H1 (cell line): ENCODE measurements around the gene DAB2IP. TPM values are rescaled to one million over a fixed set of nuclear protein-coding genes. Genes with fewer than 3 reads are reported as not detected.

ENCODE experiments used
- CTCF ChIA-PET: fragments of 300-600 bp; sonication (Branson Sonifier 250); formaldehyde crosslinking; loops from one replicate; lab custom pipeline; 2021; ENCODE audit not compliant: partially characterized antibody; lab: Charles Lee
- POLR2A ChIA-PET: fragments of 300-600 bp; sonication (Branson Sonifier 250); formaldehyde crosslinking; loops from one replicate; lab custom pipeline; 2021; ENCODE audit warnings: inconsistent platforms; ENCODE audit not compliant: partially characterized antibody; lab: Charles Lee
- DNase-seq, 2 experiments: peaks; one replicate each; pipeline versions ENCODE4 v3.0.0 to v3.0.0-alpha.2; 2010 to 2022; ENCODE audit warnings: low spot score in 2 of 2, low read depth in 1 of 2, mixed read lengths in 1 of 2
- FAIRE-seq: peaks from 2 replicates; lab custom pipeline; 2011; peaks lifted over from hg19 to GRCh38; lab: Jason Lieb, UNC
- H2AFZ ChIP-seq: 2 replicates; pipeline ENCODE4 v1.8.1; 2012; ENCODE audit warnings: low read length, inconsistent platforms
- H2AK5ac ChIP-seq: 2 replicates; pipeline ENCODE4 v1.6.1; 2013; ENCODE audit warnings: low read depth, low read length
- H2BK120ac ChIP-seq: replicated peaks from 2 replicates; pipeline ENCODE3; 2013; ENCODE audit warnings: low read depth, low read length, inconsistent platforms
- H2BK12ac ChIP-seq: 2 replicates; pipeline ENCODE4 v1.6.1; 2013; ENCODE audit warnings: low read depth, low read length
- H2BK15ac ChIP-seq: 2 replicates; pipeline ENCODE4 v1.6.1; 2013; ENCODE audit warnings: low read length
- H2BK20ac ChIP-seq: 2 replicates; pipeline ENCODE4 v1.6.1; 2013; ENCODE audit warnings: low read length
- H2BK5ac ChIP-seq: 2 replicates; pipeline ENCODE4 v1.6.1; 2013; ENCODE audit warnings: low read depth, low read length
- H3K14ac ChIP-seq: 2 replicates; pipeline ENCODE4 v1.6.1; 2013; ENCODE audit warnings: inconsistent platforms; ENCODE audit not compliant: insufficient read length
- H3K18ac ChIP-seq: 2 replicates; pipeline ENCODE4 v1.6.1; 2013; ENCODE audit warnings: low read length; ENCODE audit errors: extremely low read depth
- H3K23ac ChIP-seq: 2 replicates; pipeline ENCODE4 v1.6.1; 2013; ENCODE audit warnings: inconsistent platforms; ENCODE audit not compliant: insufficient read length
- H3K23me2 ChIP-seq: 2 replicates; pipeline ENCODE4 v1.6.1; 2013; ENCODE audit warnings: low read depth, low read length
- H3K27ac ChIP-seq: 2 replicates; pipeline ENCODE4 v1.6.1; 2011; ENCODE audit warnings: low read depth, low read length, inconsistent platforms
- H3K27me3 ChIP-seq, 4 experiments: replicated peaks in 1 of 4; 1 replicate in 1 of 4; 2 replicates in 3 of 4; pipeline versions ENCODE4 v1.6.1 to v1.8.1; 2011 to 2013; ENCODE audit warnings: low read length in 3 of 4, mild to moderate bottlenecking in 3 of 4, inconsistent platforms in 2 of 4, mixed read lengths in 2 of 4, moderate library complexity in 1 of 4; ENCODE audit not compliant: control insufficient read depth in 3 of 4, insufficient read depth in 3 of 4; ENCODE audit errors: extremely low read depth in 1 of 4
- H3K36me3 ChIP-seq, 4 experiments: 2 replicates each; pipeline versions ENCODE4 v1.6.1 to v1.8.1; 2011 to 2013; ENCODE audit warnings: mild to moderate bottlenecking in 4 of 4, low read length in 3 of 4, moderate library complexity in 2 of 4, control low read depth in 1 of 4, inconsistent platforms in 1 of 4; ENCODE audit not compliant: insufficient read depth in 4 of 4, control insufficient read depth in 2 of 4
- H3K4ac ChIP-seq: replicated peaks from 2 replicates; pipeline ENCODE3; 2013; ENCODE audit warnings: low read length, low read depth, mixed read lengths, inconsistent platforms; ENCODE audit not compliant: insufficient read length
- H3K4me1 ChIP-seq, 4 experiments: replicated peaks in 1 of 4; 1 replicate in 1 of 4; 2 replicates in 3 of 4; pipeline versions ENCODE4 v1.6.1 to v1.8.1; 2011 to 2013; ENCODE audit warnings: low read length in 3 of 4, inconsistent platforms in 2 of 4, mixed read lengths in 1 of 4; ENCODE audit not compliant: insufficient read depth in 4 of 4, control insufficient read depth in 3 of 4
- H3K4me2 ChIP-seq, 2 experiments: 2 replicates each; pipeline versions ENCODE4 v1.6.1 to v1.8.1; 2011 to 2013; ENCODE audit warnings: low read depth in 2 of 2, low read length in 2 of 2, control low read depth in 1 of 2, inconsistent platforms in 1 of 2, mild to moderate bottlenecking in 1 of 2; ENCODE audit not compliant: insufficient read depth in 1 of 2
- H3K4me3 ChIP-seq, 4 experiments: fragments of 200-600, 300-600 bp in 1 of 4; sonication (generic), shearing (Covaris generic), sonication (Bioruptor Twin) in 1 of 4; 2 replicates each; pipeline versions ENCODE4 v1.5.1 to v1.8.1; 2011 to 2016; ENCODE audit warnings: low read length in 4 of 4, low read depth in 3 of 4, control low read depth in 2 of 4, inconsistent platforms in 2 of 4, mild to moderate bottlenecking in 2 of 4, mixed read lengths in 1 of 4, moderate library complexity in 1 of 4; ENCODE audit not compliant: insufficient read depth in 2 of 4; ENCODE audit errors: extremely low read depth in 1 of 4
- H3K56ac ChIP-seq: replicated peaks from 2 replicates; pipeline ENCODE3; 2013; ENCODE audit warnings: low read depth, mild to moderate bottlenecking, mixed read lengths, low read length, inconsistent platforms; ENCODE audit not compliant: insufficient read length
- H3K79me1 ChIP-seq: 2 replicates; pipeline ENCODE4 v1.6.1; 2013; ENCODE audit warnings: low read depth, low read length, control low read depth
- H3K79me2 ChIP-seq, 2 experiments: 2 replicates each; pipeline versions ENCODE4 v1.6.1 to v1.8.1; 2012 to 2013; ENCODE audit warnings: low read length in 2 of 2, mild to moderate bottlenecking in 2 of 2, inconsistent platforms in 1 of 2; ENCODE audit not compliant: insufficient read depth in 2 of 2, control insufficient read depth in 1 of 2
- H3K9ac ChIP-seq, 4 experiments: replicated peaks in 1 of 4; 1 replicate in 1 of 4; 2 replicates in 3 of 4; pipeline versions ENCODE4 v1.6.1 to v1.8.1; 2011 to 2013; ENCODE audit warnings: low read depth in 3 of 4, low read length in 3 of 4, control low read depth in 2 of 4, mild to moderate bottlenecking in 2 of 4, moderate library complexity in 2 of 4, inconsistent platforms in 1 of 4; ENCODE audit errors: extremely low read depth in 1 of 4
- H3K9me3 ChIP-seq, 2 experiments: 2 replicates each; pipeline versions ENCODE4 v1.6.1 to v1.8.1; 2012 to 2013; ENCODE audit warnings: mild to moderate bottlenecking in 2 of 2, moderate library complexity in 2 of 2, control low read depth in 1 of 2, inconsistent platforms in 1 of 2, low read depth in 1 of 2, low read length in 1 of 2, mixed read lengths in 1 of 2; ENCODE audit not compliant: insufficient read depth in 2 of 2
- H4K20me1 ChIP-seq, 2 experiments: replicated peaks in 1 of 2; 2 replicates each; pipeline versions ENCODE3 to v1.8.1; 2011 to 2013; ENCODE audit warnings: inconsistent platforms in 2 of 2, low read length in 2 of 2, mild to moderate bottlenecking in 1 of 2; ENCODE audit not compliant: insufficient read depth in 2 of 2, control insufficient read depth in 1 of 2
- H4K5ac ChIP-seq: 2 replicates; pipeline ENCODE4 v1.6.1; 2013; ENCODE audit warnings: low read length, low read depth, mixed read lengths, inconsistent platforms; ENCODE audit not compliant: insufficient read length
- H4K8ac ChIP-seq: 2 replicates; pipeline ENCODE4 v1.8.0; 2013; ENCODE audit warnings: mild to moderate bottlenecking, moderate library complexity, low read length, inconsistent platforms; ENCODE audit not compliant: insufficient read depth; ENCODE audit errors: extremely low read depth
- H4K91ac ChIP-seq: replicated peaks from 2 replicates; pipeline ENCODE3; 2013; ENCODE audit warnings: low read length, mixed read lengths, inconsistent platforms; ENCODE audit not compliant: insufficient read length
- ASH2L ChIP-seq: fragments of 200-600, 300-600 bp; sonication (generic); IDR thresholded peaks from one replicate; pipeline ENCODE4 v1.7.1; 2017; ENCODE audit warnings: low read length
- BACH1 ChIP-seq: IDR thresholded peaks from 2 replicates; pipeline ENCODE4 v1.6.1; 2012; ENCODE audit warnings: low read length, improper control_type of control experiment
- CEBPB ChIP-seq: IDR thresholded peaks from 2 replicates; pipeline ENCODE4 v1.6.1; 2012; ENCODE audit warnings: low read depth, low read length
- CTBP2 ChIP-seq: IDR thresholded peaks from 2 replicates; pipeline ENCODE4 v1.7.0; 2011; ENCODE audit warnings: borderline replicate concordance, mild to moderate bottlenecking, moderate library complexity, mixed read lengths, low read length; ENCODE audit not compliant: insufficient read depth, insufficient read length
- NANOG ChIP-seq: IDR thresholded peaks from 2 replicates; pipeline ENCODE4 v1.6.1; 2011; ENCODE audit warnings: low read length, low read depth, mild to moderate bottlenecking, inconsistent platforms; ENCODE audit not compliant: insufficient read depth, poor library complexity, severe bottlenecking
- SIN3A ChIP-seq, 2 experiments: IDR thresholded peaks in 1 of 2; conservative IDR thresholded peaks in 1 of 2; 2 replicates each; pipeline ENCODE4 v1.6.1; 2011 to 2012; ENCODE audit warnings: low read length in 2 of 2, improper control_type of control experiment in 1 of 2, low read depth in 1 of 2, mild to moderate bottlenecking in 1 of 2
- USF2 ChIP-seq: IDR thresholded peaks from 2 replicates; pipeline ENCODE4 v1.6.1; 2011; ENCODE audit warnings: low read length, improper control_type of control experiment
- WGBS, 2 experiments: shearing (Covaris generic) in 1 of 2; methylation state at CpG; one replicate each; pipeline versions ENCODE4 v1.1.6 to v1.1.7; 2013 to 2015; ENCODE audit warnings: low lambda C conversion rate in 2 of 2, mixed read lengths in 2 of 2, inconsistent platforms in 1 of 2, low coverage in 1 of 2, missing lambda C conversion rate in 1 of 2; ENCODE audit not compliant: insufficient replicate concordance in 2 of 2, insufficient coverage in 1 of 2, insufficient read length in 1 of 2; ENCODE audit errors: extremely low coverage in 1 of 2, missing lambda C conversion rate in 1 of 2; 5-methylcytosine and 5-hydroxymethylcytosine counted together
- polyA plus RNA-seq, 7 experiments: library from polyadenylated mRNA; depleted of rRNA in 3 of 7; stranded (reverse) in 5 of 7; unstranded in 2 of 7; fragments of >200 nt in 5 of 7; fragments of 200-250 nt in 2 of 7; gene quantifications; 1 replicate in 5 of 7; 2 replicates in 1 of 7; 4 replicates in 1 of 7; pipeline versions ENCODE4 v1.2.1 to v1.2.3, GENCODE V29; 2011 to 2013; ENCODE audit warnings: missing spikeins in 2 of 7, mixed read lengths in 2 of 7
- total RNA-seq: library from RNA; stranded (reverse); fragmentation: NEBNext Ultra II Directional; extraction: Animal tissue kit (Norgen Biotek cat#: 25700); gene quantifications from 2 replicates; pipeline ENCODE4 v1.2.1, GENCODE V29; 2021
- TF ChIP-seq, protein P1 (sequence below): IDR thresholded peaks from 2 replicates; pipeline ENCODE4 v1.6.1; 2012; ENCODE audit warnings: low read length, inconsistent platforms

The DAB2IP gene
- total and polyA plus RNA-seq, 2 of the 8 experiments (the other 6 are each of a cell fraction or from before 2014, with no cell fraction given): 19.7 to 39.5 TPM

DNA sequence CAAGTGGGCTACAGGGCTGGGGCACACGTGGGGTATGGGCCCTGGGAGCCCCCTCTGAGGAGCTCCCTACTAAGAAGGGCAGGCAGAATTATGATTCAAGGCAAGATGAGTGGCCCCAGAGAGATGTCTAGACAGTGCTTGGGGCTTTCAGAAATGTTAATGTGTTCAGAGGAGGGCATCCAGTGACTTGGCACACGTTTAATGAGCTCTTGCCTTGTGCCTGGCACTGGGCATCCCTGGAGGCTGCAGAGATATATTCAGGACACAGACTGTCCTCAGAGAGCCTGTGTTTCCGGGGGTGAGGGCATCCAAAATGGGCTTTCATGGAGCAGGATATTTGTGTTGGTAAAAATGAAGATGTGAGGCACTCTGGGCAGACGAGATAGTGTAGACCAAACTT lies 25.4 kb upstream of the DAB2IP start:
- FAIRE-seq: no peak
- Histone ChIP-seq H3K14ac (no peak overlapping the region), H3K36me3 (no peaks in the 10 kb centered on the region), H2AK5ac (no peak overlapping the region), H3K56ac (no peak overlapping the region), H4K5ac (no peak overlapping the region), H2AFZ (no peak overlapping the region), H4K8ac (no peak overlapping the region), H3K4me2 (no peak overlapping the region), H3K27ac (no peak overlapping the region), H3K4me3 (no peak overlapping the region), H2BK15ac (no peak overlapping the region), H3K9me3 (no peaks in the 10 kb centered on the region), H3K79me2 (no peaks in the 10 kb centered on the region), H3K23me2 (no peaks in the 10 kb centered on the region), H2BK12ac (no peak overlapping the region), H3K23ac (no peak overlapping the region), H2BK20ac (no peak overlapping the region), H4K91ac (no peak overlapping the region), H3K9ac (no peak overlapping the region; a peak in 1 of 7 replicates), H2BK120ac (no peak overlapping the region), H3K4ac (no peak overlapping the region), H3K79me1 (peaks cover under 1% of the 10 kb centered on the region; the same call in 1 of the 2 replicates), H3K18ac (no peak overlapping the region), H4K20me1 (peaks cover 0 to 1% of the 10 kb centered on the region in 2 experiments), H3K4me1 (no peaks in the 10 kb centered on the region), H2BK5ac (no peak overlapping the region), H3K27me3 (no peaks in the 10 kb centered on the region)
- ChIA-PET CTCF (interaction anchor here (0.6 to 1.3 kb wide), 6 partner anchors 13 to 142 kb away, joined by 3 to 4 read pairs (median 3); no protein-coding TSS in a partner anchor), POLR2A (interaction anchor here (0.7 kb wide), 1 partner anchor 434 kb away, joined by 3 read pairs; no protein-coding TSS in a partner anchor)
- no peak for DNase-seq
- WGBS, 2 experiments: 86% methylated on average over 4 of the region's 4 CpGs; no CpG with 5 or more reads in 1 of the 2 experiments
- TF ChIP-seq CEBPB (no peak), NANOG (no peak), SIN3A (conservative IDR thresholded peaks at IDR 0.05 in 1 of 2, IDR thresholded peaks at IDR 0.05 in 1 of 2; ENCODE audit: low read depth in 1 of 2, low read length in 2 of 2) (no peak), BACH1 (no peak), CTBP2 (no peak), USF2 (no peak), ASH2L (no peak)
- TF ChIP-seq, protein P1, sequence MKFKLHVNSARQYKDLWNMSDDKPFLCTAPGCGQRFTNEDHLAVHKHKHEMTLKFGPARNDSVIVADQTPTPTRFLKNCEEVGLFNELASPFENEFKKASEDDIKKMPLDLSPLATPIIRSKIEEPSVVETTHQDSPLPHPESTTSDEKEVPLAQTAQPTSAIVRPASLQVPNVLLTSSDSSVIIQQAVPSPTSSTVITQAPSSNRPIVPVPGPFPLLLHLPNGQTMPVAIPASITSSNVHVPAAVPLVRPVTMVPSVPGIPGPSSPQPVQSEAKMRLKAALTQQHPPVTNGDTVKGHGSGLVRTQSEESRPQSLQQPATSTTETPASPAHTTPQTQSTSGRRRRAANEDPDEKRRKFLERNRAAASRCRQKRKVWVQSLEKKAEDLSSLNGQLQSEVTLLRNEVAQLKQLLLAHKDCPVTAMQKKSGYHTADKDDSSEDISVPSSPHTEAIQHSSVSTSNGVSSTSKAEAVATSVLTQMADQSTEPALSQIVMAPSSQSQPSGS: no peak
